HG02852 (cell line): ENCODE measurements around the gene DCP1A.
A peak's percentile ranks its signal among the peaks of the same experiment; 100 is the strongest.
"Not testable (repeated sequence)": the region's sequence is repeated elsewhere in the genome, so short reads cannot be mapped to it uniquely, and the experiment has no call there.

ENCODE experiments used
- ATAC-seq: cut with Tn5 transposase; IDR thresholded peaks from one replicate; pipeline ENCODE4 v1.9.1; 2021; ENCODE audit warnings: mild to moderate bottlenecking, moderate library complexity; ENCODE audit not compliant: unreplicated experiment

The DCP1A gene

GRCh38 chr3:53269193-53269592 lies 78.2 kb downstream of the DCP1A start:
- ATAC-seq: not testable (repeated sequence)

DNA sequence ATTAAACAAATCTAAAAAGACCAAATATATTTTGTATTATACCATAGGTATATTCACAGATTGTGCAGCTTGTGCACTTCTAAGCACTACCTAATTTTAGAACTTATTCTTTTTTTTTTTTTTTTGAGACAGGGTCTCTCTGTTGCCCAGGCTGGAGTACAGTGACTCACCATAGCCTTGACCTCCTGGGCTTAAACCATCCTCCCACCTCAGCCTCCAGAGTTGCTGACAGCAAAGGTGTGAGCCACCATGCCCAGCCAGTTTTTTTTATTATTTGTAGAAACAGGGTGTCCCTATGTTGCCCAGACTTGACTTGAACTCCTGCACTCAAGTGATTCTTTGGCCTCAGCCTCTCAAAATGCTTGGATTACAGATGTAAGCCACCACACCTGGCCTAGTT lies 79.6 kb downstream of the DCP1A start:
- ATAC-seq: no peak

- no peak for ATAC-seq
Observed at GRCh38 chr3:53264718-53265117, 82.6 kb downstream of the DCP1A start.

DNA sequence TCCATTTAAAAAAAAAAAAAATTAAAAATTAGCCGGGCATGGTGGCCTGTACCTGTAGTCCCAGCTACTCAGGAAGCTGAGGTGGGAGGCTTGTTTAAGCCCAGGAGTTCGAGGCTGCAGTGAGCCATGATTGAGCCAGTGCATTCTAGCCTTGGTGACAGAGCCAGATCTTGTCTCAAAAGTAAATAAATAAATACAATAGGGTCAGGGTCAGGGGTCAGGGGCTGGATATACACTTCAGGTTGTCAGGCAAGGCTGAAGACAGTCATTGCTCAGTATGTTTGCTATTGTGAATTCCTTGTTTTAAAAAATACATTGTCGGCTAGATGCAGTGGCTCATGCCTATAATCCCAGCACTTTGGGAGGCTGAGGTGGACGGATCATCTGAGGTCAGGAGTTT lies 83.4 kb downstream of the DCP1A start:
- ATAC-seq: no peak

GRCh38 chr3:53261712-53262111 lies 85.6 kb downstream of the DCP1A start:
- no peak for ATAC-seq

GRCh38 chr3:53260286-53260785 lies 87.0 kb downstream of the DCP1A start:
- no peak for ATAC-seq

- ATAC-seq: no peak
Observed at GRCh38 chr3:53259427-53260259, 87.7 kb downstream of the DCP1A start.

GRCh38 chr3:53258600-53259426 lies 88.5 kb downstream of the DCP1A start:
- no peak for ATAC-seq

DNA sequence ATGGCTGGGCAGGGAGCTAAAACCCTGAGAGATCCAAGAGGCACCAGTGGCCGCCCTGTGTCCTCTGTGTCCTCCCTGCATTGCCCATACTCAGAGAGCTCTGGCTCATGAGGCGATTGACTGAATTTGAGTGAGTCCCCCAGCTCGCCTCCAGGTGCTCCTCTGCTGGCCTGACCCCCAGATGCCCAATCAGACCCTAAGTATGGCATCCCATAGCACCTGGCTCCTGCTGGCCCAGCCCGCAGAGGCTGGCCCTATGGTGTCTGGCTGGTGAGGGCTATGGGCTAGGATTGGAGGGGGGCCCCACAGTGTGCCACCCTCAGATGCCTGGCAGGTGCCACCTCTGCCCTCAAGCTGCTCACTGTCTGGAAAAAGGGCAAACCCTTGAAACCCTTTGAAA lies 89.9 kb downstream of the DCP1A start:
- no peak for ATAC-seq

- no peak for ATAC-seq
Observed at GRCh38 chr3:53256704-53257055, 90.7 kb downstream of the DCP1A start.

DNA sequence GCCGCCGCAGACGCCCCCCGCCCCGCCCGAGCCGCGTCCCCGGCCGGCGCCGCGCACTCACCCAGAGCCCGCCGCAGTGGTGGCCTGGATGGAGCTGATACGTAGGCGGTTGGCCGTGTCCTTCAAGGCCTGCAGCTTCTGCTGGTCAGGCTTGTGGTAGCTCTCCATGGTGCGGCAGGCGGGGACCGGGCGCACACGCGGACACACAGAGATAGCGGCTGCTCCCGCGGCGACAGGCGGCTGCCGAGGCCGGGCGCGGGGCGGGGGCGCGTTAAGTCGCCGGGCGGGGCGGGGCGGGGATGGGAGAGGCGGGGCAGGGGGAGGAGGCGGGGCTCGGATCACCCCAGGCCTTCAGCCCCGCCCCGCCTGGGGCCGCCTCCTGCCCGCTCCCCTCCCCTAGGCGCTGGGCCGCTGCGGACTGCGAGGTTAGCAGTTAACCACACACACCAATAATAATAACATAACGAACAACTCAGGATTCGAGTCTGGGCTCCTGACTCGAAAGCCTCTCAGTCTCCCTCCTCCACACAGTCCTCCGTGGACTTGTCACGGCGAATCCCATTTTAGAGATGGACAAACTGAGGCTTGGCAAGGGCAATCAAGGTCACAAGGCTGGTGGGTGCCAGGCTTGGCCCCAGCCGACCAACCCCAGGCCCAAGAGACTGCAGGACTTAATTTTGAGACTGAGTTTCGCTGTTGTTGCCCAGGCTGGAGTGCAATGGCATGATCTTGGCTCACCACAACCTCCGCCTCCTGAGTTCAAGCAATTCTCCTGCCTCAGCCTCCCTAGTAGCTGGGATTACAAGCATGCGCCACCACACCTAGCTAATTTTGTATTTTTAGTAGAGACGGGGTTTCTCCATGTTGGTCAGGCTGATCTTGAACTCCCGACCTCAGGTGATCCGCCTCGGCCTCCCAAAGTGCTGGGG lies 91.3 kb downstream of the DCP1A start, which contains the start of gene TKT:
Gene TKT (minus strand): TSS at position 248 of the 929 bp plus-strand sequence. CDS start 80 bp downstream, at position 168.
- peak; percentile 60 for ATAC-seq

GRCh38 chr3:53255423-53255774 lies 91.9 kb downstream of the DCP1A start:
- peak; percentile 41 for ATAC-seq

- ATAC-seq: peak; percentile 47
Observed at GRCh38 chr3:53254509-53255422, 92.6 kb downstream of the DCP1A start.

DNA sequence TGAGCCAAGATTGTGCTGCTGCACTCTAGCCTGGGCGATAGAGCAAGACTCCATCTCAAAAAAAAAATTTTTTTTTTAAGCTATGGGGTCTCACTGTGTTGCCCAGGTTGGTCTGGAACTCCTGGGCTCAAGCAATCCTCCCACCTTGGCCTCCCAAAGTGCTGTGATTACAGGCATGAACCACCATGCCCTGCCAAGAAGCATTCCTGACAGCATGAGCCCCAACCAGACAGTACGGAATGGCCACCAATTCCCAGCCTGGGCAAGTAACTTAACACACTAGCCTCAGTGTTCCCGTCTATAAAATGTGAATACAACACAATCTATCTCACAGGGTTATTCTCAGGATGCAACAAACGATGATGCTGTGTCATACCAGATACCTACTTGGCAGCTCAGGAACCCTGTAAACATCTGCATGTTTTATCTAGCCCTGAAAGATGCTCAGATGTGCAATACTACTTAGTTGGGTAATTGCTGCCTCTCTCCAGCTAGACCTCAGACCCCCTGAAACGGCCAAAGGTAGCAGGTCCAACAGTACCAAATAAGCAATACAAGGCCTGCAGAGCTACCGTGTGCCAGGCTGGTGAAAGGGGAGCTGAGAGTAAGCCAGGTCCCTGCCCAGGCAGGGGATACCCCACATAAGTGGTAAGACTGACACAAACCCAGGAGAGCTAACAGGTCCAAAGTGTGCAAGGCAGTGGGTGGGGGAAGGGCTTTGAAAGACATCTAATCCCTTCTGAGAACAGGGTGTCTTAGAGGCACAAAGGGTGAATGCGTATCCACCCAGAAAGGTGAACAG lies 93.4 kb downstream of the DCP1A start:
- no peak for ATAC-seq

- not testable (repeated sequence) for ATAC-seq
Observed at GRCh38 chr3:53252947-53253322, 94.4 kb downstream of the DCP1A start.

- no peak for ATAC-seq
Observed at GRCh38 chr3:53252096-53252946, 95.0 kb downstream of the DCP1A start.

DNA sequence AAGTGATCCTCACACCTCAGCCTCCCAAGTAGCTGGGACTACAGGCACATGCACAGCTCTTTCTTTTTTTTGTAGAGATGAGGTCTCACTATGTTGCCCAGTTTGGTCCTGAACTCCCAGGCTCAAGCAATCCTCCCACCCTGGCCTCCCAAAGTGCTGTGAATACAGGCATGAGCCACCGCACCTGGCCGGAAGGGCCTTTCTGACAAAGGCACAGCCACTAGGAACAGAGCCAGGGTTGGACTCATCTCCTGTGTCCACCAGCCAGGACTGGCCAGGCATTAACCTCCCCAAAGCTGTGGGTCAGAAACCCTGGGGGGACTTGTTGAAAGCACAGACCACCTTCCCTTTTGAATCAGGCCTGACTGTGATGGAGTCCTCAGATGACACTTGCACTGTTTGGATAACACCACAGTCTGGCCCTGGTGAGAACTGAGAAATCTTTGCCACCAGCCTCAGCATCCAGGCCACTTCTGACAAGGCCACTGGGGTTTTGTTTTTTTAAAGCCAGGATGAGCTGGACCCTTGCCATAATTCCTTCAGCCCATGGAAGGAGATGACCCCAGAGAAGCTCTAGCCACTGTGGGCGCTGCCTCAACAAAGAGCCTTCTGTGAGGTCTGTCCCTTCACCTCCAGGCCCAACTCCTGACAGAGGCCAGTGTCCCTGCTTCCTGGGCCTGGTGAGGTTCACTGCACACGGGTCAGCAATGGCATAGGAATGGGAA lies 96.3 kb downstream of the DCP1A start:
- ATAC-seq: no peak
